Measurements from ENCODE around the gene DEUP1.

DNA sequence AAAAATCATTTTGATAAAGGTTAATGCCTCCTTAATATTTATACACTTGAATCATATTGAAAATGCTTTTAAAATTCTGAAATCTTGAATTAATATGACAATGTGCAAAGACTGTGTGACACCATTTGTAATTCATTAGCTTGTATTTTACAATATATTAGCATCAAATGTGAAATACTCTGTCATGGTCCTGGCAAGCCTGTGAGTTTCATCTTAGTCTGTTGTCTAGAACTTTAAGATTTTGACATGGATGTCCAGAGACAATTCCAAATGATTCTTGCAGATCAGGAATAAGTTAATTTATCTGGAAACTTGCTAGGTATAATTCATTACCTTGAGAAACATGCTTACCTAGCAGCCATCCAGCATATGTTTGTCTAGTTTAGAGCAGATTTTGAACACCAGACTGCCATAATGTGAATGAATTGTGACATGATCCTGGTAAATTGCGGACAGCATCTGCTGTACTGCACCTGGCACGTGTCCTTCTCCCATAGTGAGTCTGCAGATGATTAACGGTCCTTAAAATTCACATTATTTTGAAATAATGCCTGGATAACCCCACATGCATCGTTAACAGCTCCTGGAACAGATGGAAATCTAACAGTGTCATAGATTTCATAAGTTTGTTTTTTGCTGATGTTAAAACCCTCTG is 34.5 kb upstream of the DEUP1 start:
- TF ChIP-seq, protein P1, sequence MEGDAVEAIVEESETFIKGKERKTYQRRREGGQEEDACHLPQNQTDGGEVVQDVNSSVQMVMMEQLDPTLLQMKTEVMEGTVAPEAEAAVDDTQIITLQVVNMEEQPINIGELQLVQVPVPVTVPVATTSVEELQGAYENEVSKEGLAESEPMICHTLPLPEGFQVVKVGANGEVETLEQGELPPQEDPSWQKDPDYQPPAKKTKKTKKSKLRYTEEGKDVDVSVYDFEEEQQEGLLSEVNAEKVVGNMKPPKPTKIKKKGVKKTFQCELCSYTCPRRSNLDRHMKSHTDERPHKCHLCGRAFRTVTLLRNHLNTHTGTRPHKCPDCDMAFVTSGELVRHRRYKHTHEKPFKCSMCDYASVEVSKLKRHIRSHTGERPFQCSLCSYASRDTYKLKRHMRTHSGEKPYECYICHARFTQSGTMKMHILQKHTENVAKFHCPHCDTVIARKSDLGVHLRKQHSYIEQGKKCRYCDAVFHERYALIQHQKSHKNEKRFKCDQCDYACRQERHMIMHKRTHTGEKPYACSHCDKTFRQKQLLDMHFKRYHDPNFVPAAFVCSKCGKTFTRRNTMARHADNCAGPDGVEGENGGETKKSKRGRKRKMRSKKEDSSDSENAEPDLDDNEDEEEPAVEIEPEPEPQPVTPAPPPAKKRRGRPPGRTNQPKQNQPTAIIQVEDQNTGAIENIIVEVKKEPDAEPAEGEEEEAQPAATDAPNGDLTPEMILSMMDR (IDR thresholded peaks at IDR 0.05), result no peak
- TF ChIP-seq POLR2A (IDR thresholded peaks at IDR 0.05), result no peak

Data from uterus (tissue), 2 donors.